OCI-M1 (cell line): ENCODE data around the gene KNSTRN.

Source experiments
- DNase-seq: peaks from one replicate; lab custom pipeline; 2025; lab: John Stamatoyannopoulos, UW

The KNSTRN gene

DNA sequence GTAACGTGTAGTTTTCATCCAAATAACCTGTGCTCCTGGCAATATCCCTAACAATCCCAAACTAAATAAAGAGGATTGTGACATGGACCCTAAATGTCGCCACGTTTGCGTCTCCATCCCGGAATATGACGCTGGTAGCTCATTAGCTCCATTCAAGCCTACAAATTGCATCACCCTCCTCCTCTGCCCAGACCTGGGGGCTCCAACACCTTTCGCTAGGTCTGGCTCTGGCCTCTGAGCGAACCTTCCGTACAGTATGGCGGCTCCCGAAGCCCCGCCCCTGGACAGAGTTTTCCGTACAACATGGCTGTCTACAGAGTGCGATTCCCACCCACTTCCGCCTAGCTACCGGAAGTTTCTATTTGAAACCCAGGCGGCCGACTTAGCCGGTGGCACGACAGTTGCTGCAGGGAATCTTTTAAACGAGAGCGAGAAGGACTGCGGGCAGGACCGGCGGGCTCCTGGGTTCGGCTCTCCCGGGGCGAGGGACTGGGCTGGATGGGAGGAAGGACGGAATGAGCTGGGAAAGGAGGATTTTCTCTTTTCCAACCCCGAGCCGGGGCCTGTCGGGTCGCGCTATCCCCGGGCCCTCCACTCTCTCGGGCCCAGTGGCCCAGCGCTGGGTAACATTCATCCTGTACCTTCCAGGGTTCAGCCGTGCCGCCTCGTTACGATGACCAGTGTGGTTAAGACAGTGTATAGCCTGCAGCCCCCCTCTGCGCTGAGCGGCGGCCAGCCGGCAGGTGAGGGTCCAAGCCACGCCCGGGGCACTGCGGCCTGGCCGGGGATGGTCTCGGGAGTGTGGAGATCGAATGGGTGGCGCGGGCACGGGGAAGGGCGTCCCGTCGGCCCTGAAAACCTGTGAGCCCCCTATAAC lies at the start of gene KNSTRN:
KNSTRN (plus strand) TSS at position 142 of the 877 bp plus-strand sequence; CDS start at position 257, 115 bp downstream.
- DNase-seq: peak; percentile 96

DNA sequence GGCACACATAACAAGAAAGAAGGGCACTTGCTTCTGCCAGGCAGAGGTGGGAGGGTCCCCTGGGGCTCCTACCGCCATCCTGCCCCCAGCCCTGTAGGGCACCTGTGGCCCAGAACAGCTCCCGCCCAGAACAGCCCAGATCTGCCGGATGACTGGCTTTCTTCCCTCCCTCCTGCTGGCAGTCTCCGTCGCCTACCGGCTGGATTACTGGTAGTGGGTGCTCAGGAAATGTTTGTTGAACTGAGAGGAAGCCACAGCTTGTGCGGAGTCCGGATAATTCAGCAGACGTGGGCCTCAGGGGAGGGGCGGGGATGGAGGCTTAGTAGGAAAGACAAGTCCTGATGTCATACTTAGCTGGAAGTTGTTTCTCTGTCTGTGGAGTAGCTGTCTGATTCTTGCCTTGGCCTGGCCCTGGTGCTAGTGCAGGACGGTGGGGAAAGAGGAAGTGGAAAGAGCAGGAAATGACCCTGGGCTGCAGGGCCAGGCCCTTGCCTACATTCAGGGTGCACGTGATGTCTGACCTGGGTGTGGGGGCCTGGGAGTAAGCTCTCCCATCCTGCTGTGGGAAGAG lies 48.5 kb upstream of the KNSTRN start:
- peak; percentile 84 for DNase-seq

- no peak for DNase-seq
These were observed 48.0 kb upstream of the KNSTRN start for GRCh38 chr15:40334541-40334940.

GRCh38 chr15:40334941-40335795 lies 47.4 kb upstream of the KNSTRN start:
- no peak for DNase-seq

DNA sequence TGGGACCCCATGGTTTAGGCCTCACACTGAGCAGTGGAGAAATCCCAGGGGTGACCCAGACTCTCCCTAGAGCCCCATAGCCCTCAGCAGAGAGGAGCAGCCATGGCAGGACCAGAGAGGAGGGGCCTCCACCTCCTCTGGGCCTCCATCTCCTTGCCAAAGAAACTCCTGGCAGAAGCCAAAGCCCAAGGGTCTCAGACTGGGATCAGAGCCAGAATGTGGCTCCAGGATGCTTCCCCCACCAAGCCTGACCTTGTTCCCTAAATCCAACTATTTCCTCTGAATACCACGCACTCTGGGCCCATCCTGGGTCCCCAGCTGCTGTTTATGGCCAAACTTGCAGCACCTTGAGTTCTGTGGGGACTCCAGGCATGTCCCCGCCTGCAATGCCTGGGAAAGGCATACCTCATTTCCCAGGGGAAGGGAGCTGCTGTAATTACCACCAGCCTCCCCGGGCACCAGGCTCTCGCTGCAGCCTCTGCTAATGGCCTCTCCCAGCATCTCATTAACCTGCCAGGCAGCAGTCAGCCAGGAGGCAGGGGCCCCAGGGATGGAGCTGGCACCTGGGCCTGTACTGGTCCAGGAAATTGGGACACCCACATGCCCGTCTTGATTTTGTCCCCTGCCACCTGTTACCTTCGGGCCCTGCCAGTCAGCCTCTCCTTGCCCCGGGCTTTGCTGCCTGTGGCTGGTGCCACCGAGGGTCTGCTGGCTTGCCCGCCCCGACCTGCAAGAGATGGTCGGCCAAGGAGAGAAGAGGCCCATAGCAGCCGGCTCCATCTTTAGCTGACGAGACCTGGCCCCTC lies 46.4 kb upstream of the KNSTRN start:
- DNase-seq: no peak

DNA sequence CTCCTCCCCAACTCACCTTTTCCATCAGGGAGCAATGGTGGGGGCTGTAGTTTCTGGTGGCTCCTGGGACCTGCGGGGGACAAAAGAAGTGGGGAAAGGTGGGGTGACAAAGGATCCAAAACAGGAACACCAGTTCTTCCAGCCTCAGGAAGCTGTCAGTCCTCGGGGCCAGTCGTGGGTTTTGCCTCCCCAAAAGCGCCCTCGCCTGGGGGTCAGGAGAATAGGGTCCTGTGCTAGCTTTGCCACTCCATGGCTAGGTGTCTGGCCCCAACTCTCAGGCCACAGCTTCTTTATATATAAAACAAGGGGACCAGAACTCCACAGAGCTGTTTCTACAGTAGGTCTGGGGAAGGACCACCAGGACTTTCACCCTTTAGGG lies 45.8 kb upstream of the KNSTRN start:
- DNase-seq: peak; percentile 70

DNA sequence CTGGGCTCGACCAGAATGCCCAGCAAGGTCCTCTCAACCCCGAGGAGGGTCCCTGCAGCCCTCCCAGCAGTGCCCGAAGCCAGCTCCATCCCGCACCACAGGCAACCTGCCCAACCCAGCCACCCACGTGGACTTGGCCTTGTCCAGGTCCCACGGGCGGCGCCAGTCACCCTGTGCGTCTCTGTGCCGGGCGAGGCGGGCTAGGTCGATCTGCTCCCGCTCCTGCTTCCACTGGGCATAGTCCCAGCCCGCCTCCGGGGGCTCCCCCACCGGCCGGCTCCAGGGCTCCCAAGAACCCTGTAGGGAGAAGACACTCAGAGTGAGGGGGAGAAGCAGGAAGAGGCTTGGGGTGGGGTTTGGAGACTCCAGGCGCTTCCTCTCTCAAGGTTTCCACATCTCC lies 44.9 kb upstream of the KNSTRN start:
- no peak for DNase-seq

GRCh38 chr15:40338041-40338657 lies 44.4 kb upstream of the KNSTRN start:
- peak; percentile 83 for DNase-seq

DNA sequence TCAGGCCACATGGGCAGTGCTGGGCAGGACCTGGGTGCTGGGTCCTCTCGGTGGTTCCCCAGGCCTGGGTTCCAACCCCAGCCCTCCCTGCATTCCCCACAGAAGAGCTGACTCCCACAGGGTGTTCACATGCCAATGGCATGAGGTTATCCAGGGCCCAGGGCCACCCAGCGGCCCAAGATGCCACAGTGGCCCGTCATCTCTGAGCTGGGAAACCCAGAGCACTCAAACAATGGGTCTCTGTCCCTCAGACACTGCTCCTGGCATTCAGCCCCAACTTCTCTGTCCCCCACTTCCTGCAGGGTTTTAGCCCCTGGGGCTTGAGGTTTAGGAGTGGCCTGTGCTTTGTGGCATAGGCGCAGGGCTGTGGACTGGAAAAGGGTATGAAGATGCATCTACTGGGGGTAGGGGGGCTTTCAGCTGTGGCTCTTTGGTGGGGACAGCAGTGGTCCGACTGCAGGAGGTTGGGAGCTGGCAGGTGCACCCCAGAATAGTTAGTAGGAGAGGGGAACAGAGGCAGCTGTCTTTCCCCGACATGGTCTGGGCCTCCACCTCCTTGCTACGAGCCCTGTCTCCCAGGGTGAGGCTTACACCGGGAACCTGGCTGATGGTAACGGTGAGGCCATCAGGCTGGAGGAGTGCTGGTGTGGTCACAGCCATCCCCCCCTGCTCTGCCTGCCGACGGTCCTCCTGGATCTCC lies 43.5 kb upstream of the KNSTRN start:
- DNase-seq: no peak

GRCh38 chr15:40339621-40339945 lies 42.9 kb upstream of the KNSTRN start:
- DNase-seq: no peak

DNA sequence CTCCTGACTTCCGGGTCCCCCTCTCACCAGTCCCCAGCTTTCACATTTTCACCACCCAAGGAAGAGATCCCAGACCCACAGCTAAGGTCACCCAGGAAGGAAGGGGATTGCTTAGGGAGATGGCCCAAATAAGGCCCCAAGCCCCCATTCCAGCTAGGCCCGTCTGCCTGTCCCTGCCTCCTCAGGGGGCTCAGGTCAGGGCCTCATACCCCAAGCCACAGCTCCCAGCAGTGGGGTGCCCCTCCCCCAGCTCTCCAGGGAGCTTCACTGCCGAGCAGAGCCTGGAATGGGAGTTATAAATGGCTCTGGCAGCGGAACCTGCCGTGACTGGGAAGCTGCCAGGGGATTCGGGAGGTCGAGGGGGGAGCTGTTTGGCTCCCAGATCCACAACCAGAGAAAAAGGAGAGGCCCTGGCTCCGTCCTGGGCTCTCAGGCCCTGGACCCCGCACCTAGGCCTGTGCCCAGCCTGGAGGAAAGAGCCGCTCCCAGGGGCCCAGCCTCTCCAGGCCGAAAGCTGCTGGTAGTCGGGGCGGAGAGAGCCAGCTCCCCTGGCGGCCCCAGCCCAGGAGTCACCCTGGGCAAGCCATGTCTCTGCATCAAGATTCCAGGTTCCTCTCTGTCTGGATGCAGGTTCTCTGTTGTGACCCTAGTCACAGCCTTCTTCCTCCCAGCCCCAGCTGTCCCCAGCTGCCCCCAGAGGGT lies 42.3 kb upstream of the KNSTRN start:
- no peak for DNase-seq

- peak; percentile 49 for DNase-seq
These were observed 41.7 kb upstream of the KNSTRN start, which contains the start of gene CCDC9B for GRCh38 chr15:40340740-40341400. Gene CCDC9B, minus strand, starts transcription at chr15:40340939. Its CDS starts 120 bp downstream, at chr15:40340819.

GRCh38 chr15:40342416-40343320 lies 39.9 kb upstream of the KNSTRN start:
- DNase-seq: no peak

GRCh38 chr15:40343512-40343911 lies 39.0 kb upstream of the KNSTRN start:
- DNase-seq: no peak

DNA sequence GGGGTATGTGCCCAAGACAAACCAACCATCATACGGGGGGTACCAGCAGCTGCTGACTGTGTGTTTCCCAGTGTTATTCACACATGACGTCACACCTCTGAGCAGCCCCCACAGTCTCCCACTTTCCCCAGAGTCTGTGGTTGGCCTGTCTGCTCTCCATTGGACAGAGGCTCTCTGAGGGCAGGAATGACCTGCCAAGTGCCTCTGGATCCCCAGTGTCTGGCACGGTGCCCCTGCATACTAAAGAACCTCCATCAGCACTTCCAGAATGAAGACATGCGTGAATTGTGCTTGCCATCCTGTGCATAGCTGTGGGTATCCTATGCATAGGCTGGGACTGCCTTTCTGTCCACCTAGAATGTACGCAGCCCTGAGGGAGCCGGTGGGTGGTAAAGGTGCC lies 38.3 kb upstream of the KNSTRN start:
- no peak for DNase-seq

DNA sequence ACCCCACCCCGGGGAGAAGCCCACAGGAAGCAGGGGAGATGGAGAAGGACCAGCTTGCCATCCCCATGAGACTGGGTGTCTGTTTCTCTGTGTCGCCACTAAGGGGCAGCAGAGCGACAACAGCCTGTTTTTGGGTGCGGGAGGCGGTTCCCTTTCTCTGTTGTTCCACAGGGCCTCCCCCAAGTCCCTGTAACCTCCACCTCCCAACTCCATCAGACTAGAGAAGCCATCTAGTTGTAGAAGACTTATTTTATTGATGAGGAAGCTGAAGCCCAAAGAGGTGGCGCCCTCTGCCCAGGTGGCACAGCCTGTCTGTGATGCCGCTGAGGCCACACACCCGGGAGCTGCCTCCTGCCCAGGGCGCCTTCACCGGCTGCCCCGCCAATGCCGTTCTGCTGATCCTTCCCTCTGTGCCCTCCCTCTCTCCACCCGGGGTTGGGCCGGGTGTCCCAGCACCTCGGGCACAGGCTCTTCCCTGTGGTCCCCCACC lies 37.8 kb upstream of the KNSTRN start:
- peak; percentile 63 for DNase-seq

DNA sequence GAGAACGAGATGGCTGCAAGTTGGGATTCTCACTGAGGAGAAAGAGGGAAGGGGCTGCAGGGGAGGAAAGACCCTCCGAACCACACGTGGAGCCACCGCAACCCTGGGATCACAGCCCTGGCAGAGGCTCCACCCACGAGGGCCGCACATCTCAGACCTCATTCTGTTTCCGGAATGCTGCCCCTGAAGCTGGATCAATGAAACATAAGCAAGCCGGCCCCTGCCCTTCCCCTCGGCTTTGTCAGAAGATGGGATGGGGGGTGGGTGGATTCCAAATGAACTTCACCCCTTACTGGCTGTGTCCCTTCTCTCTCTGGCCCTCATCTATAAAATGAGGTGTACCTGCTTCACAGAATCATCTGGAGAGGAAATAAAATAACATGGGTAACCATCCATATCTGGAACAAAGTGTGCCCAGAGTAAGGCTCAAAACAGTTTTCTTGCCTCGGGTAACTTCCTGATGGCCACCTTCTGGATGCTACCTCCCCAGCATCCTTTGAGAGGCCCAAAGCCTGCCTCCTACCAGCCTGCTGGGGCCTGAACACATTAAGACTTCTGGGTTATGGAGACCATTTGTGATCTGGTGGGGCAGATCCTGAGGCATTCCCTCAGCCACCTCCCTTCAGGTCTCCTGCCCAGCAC lies 37.2 kb upstream of the KNSTRN start:
- no peak for DNase-seq
